SK-N-SH treated with all-trans-retinoic acid at 6 μM for 48 hours (cell line): Measurements from ENCODE around the gene BMP8A.

Source experiments
- ARNTL ChIP-seq: fragments of 450-650 bp; formaldehyde crosslinking; IDR thresholded peaks from 2 replicates; pipeline ENCODE4 v1.5.0; 2020; ENCODE audit warnings: low read depth, mild to moderate bottlenecking, moderate library complexity, borderline replicate concordance
- CSRNP3 ChIP-seq: fragments of 250-450 bp; sonication (Bioruptor Pico); IDR thresholded peaks from 2 replicates; pipeline ENCODE4 v1.5.1; 2021; ENCODE audit warnings: mild to moderate bottlenecking, moderate library complexity
- ISL1 ChIP-seq: fragments of 250-450 bp; sonication (Bioruptor Pico); IDR thresholded peaks from 2 replicates; pipeline ENCODE4 v2.1.2; 2022; ENCODE audit warnings: mild to moderate bottlenecking, moderate library complexity
- POU6F1 ChIP-seq: fragments of 250-450 bp; sonication (Bioruptor Pico); IDR thresholded peaks from 2 replicates; pipeline ENCODE4 v1.8.0; 2021; ENCODE audit warnings: low read depth, mild to moderate bottlenecking, moderate library complexity, borderline replicate concordance
- SNAI2 ChIP-seq: fragments of 250-450 bp; sonication (Bioruptor Pico); IDR thresholded peaks from 2 replicates; pipeline ENCODE4 v1.5.0; 2020; ENCODE audit warnings: mild to moderate bottlenecking, moderate library complexity
- TCF4 ChIP-seq: fragments of 250-450 bp; sonication (Bioruptor Pico); IDR thresholded peaks from 2 replicates; pipeline ENCODE4 v1.8.0; 2021; ENCODE audit warnings: mild to moderate bottlenecking, moderate library complexity, borderline replicate concordance
- ZNF565 ChIP-seq: fragments of 450-650 bp; formaldehyde crosslinking; conservative IDR thresholded peaks from 2 replicates; pipeline ENCODE4 v1.5.0; 2020; ENCODE audit warnings: low read depth, mild to moderate bottlenecking, moderate library complexity
- ZNF8 ChIP-seq: fragments of 450-650 bp; formaldehyde crosslinking; IDR thresholded peaks from 2 replicates; pipeline ENCODE4 v1.5.0; 2020; ENCODE audit warnings: mild to moderate bottlenecking, moderate library complexity

- no peak for TF ChIP-seq POU6F1 (CRISPR knock-in tag)
- no peak for TF ChIP-seq ZNF565 (CRISPR knock-in tag)
- no peak for TF ChIP-seq CSRNP3 (CRISPR knock-in tag)
- TF ChIP-seq SNAI2 (CRISPR knock-in tag) = no peak
- TF ChIP-seq TCF4 (CRISPR knock-in tag) = no peak
- no peak for TF ChIP-seq ISL1
- no peak for TF ChIP-seq ZNF8
- TF ChIP-seq ARNTL = no peak
Observed at GRCh38 chr1:39524171-39524570, 32.7 kb downstream of the BMP8A start.
